ENCODE measurements around the gene CHM.

DNA sequence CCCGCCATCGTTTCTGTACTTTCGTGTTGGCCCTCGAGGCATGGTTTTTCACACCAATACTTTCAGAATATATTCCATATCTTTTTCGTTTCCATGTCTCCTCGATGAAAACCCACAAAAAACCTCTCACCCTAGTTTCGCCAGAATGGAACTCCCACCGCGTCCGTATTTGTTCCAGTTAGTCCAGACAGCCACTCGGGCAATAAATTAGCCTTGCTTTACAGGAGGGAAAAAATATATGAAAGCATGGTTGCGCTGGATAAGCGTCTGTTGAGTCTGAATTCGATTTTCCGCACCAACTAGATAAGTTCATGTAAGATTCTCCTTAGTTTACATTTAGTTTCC, 550 bp upstream of the CHM start:
- TF ChIP-seq POLR2A (IDR thresholded peaks at IDR 0.05; ENCODE audit: low read depth, low read length) (no peak), TAF1 (IDR thresholded peaks at IDR 0.05; ENCODE audit: low read depth, low read length) (no peak), POLR2AphosphoS5 (IDR thresholded peaks at IDR 0.05; ENCODE audit: low read depth, low read length) (no peak), SPI1 (IDR thresholded peaks at IDR 0.05; ENCODE audit: low read depth, low read length) (no peak), PAX5 (IDR thresholded peaks at IDR 0.05; ENCODE audit: insufficient read depth, low read length, severe bottlenecking) (no peak), POU2F2 (IDR thresholded peaks at IDR 0.05; ENCODE audit: low read depth, low read length) (no peak)

All from GM12891 (cell line).